ENCODE results near the gene FAM219A. TPM values are rescaled to one million over a fixed set of nuclear protein-coding genes. Genes with fewer than 3 reads are reported as not detected.

FAM219A gene
- total and polyA plus RNA-seq, 8 donors = 4.5 to 9.8 (median 8.2) TPM

- no peaks in the 10 kb centered on the region for H3K9me3 ChIP-seq
- 54 to 56% methylated on average over 5 of the region's 5 CpGs for WGBS, 2 donors
- no peaks in the 10 kb centered on the region for H3K27me3 ChIP-seq
- H3K27ac ChIP-seq = no peak overlapping the region
- no peaks in the 10 kb centered on the region for H3K4me1 ChIP-seq
- ATAC-seq (no peak), FAIRE-seq (no peak), DNase-seq (no peak)
- H3K4me3 ChIP-seq = no peak overlapping the region
- intact Hi-C loops (cut with DNase I) = no loop called here
- TF ChIP-seq CTCF (IDR thresholded peaks at IDR 0.05) = no peak
- no peaks in the 10 kb centered on the region for H3K36me3 ChIP-seq
Measured at GRCh38 chr9:34479431-34479866, 21.1 kb upstream of the FAM219A start.

- H3K36me3 ChIP-seq = no peaks in the 10 kb centered on the region
- FAIRE-seq (no peak), DNase-seq (no peak), ATAC-seq (no peak)
- H3K4me3 ChIP-seq = no peak overlapping the region
- no peaks in the 10 kb centered on the region for H3K9me3 ChIP-seq
- no peaks in the 10 kb centered on the region for H3K4me1 ChIP-seq
- no peak overlapping the region for H3K27ac ChIP-seq
- intact Hi-C loops (cut with DNase I) = no loop called here
- TF ChIP-seq CTCF (IDR thresholded peaks at IDR 0.05) = no peak
- WGBS, 2 donors = 68 to 72% methylated on average over 1 of the region's 1 CpG
- no peaks in the 10 kb centered on the region for H3K27me3 ChIP-seq
Measured at GRCh38 chr9:34477541-34477940, 19.2 kb upstream of the FAM219A start.

GRCh38 chr9:34475097-34475496 is 16.7 kb upstream of the FAM219A start:
- 41 to 47% methylated on average over 3 of the region's 3 CpGs for WGBS, 2 donors
- Histone ChIP-seq H3K36me3 (no peaks in the 10 kb centered on the region), H3K27ac (no peak overlapping the region), H3K4me3 (no peak overlapping the region), H3K27me3 (no peaks in the 10 kb centered on the region), H3K4me1 (no peaks in the 10 kb centered on the region), H3K9me3 (no peaks in the 10 kb centered on the region)
- TF ChIP-seq CTCF (IDR thresholded peaks at IDR 0.05) = no peak
- DNase-seq (no peak), FAIRE-seq (no peak), ATAC-seq (no peak)
- intact Hi-C loops (cut with DNase I) = no loop called here

GRCh38 chr9:34465468-34465867 is 7.1 kb upstream of the FAM219A start:
- FAIRE-seq (no peak), ATAC-seq (no peak), DNase-seq (no peak)
- H3K36me3 ChIP-seq = no peaks in the 10 kb centered on the region
- no peaks in the 10 kb centered on the region for H3K4me1 ChIP-seq
- no peaks in the 10 kb centered on the region for H3K27me3 ChIP-seq
- no peaks in the 10 kb centered on the region for H3K9me3 ChIP-seq
- no peak overlapping the region for H3K27ac ChIP-seq
- no peak overlapping the region for H3K4me3 ChIP-seq
- intact Hi-C loops (cut with DNase I) = no loop called here
- no peak for TF ChIP-seq CTCF (IDR thresholded peaks at IDR 0.05)
- WGBS, 2 donors = 29 to 33% methylated on average over 1 of the region's 1 CpG

- no peak for DNase-seq
- Histone ChIP-seq H3K27ac (no peak overlapping the region), H3K9me3 (no peaks in the 10 kb centered on the region), H3K36me3 (no peaks in the 10 kb centered on the region), H3K4me1 (no peaks in the 10 kb centered on the region), H3K27me3 (no peaks in the 10 kb centered on the region), H3K4me3 (no peak overlapping the region)
- 50 to 70% methylated on average over 2 of the region's 2 CpGs for WGBS, 2 donors
- FAIRE-seq = no peak
- ATAC-seq = no peak
- intact Hi-C loops (cut with DNase I) = no loop called here
- TF ChIP-seq CTCF (IDR thresholded peaks at IDR 0.05) = no peak
Measured at GRCh38 chr9:34464571-34464970, 6.2 kb upstream of the FAM219A start.

Measured in pancreas (tissue), 10 donors.